GM12874 (cell line): ENCODE data around the gene CD2.

Experiments
- CTCF ChIP-seq: IDR thresholded peaks from 2 replicates; pipeline ENCODE4 v1.5.1; 2011; ENCODE audit warnings: low read depth, mild to moderate bottlenecking, control low read depth, low read length, moderate library complexity; ENCODE audit not compliant: insufficient read depth

Gene CD2

GRCh38 chr1:116721451-116722007 lies 32.7 kb upstream of the CD2 start:
- no peak for TF ChIP-seq CTCF

- no peak for TF ChIP-seq CTCF
Observed at GRCh38 chr1:116722016-116722838, 32.0 kb upstream of the CD2 start.

GRCh38 chr1:116724765-116725375 lies 29.4 kb upstream of the CD2 start:
- TF ChIP-seq CTCF, result peak; percentile 56

- TF ChIP-seq CTCF, result no peak
Observed at GRCh38 chr1:116725798-116726197, 28.4 kb upstream of the CD2 start.

GRCh38 chr1:116726872-116727820 lies 27.1 kb upstream of the CD2 start:
- TF ChIP-seq CTCF, result no peak

- TF ChIP-seq CTCF, result no peak
Observed at GRCh38 chr1:116731439-116731838, 22.8 kb upstream of the CD2 start.

- no peak for TF ChIP-seq CTCF
Observed at GRCh38 chr1:116732726-116733125, 21.5 kb upstream of the CD2 start.
